Measurements from ENCODE around the gene TLL1.
A peak's percentile ranks its signal among the peaks of the same experiment; 100 is the strongest.

TLL1 gene

DNA sequence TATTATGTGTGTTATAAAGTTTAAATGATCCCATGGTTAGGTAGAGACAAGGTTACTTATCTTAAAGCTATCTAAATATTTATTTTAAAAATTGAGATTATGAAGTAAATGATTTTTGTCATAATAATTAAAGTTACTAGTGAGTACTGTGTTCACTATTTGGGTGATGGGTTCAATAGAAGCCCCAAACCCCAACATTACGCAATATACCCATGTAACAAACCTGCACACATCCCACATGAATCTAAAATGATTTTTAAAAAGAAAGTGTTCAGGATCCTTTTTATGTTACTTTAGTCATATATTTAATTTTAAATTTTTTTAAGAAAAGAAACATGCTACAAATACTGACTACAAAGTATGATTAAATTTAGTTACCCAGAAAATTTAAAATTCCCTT, 193.9 kb downstream of the TLL1 start:
- DNase-seq = no peak

DNA sequence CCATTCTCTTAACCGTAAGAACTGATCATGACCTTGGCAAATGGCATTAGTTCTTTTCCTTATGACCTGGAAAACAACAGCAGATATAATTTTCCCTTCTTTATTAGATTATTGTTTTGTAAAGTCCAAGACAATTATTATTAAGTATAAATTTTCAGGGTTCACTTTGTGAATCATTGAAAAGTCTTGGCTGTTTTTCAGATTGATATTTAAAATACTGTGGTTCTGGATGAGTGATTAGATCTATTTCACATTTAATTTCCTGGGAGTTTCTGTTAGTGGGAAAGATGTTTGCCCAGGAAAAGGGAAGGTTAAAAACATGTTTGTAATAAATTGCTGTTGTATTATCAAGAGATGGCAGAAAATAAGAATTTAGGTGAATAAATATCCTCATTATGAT, 194.9 kb downstream of the TLL1 start:
- DNase-seq = no peak

DNA sequence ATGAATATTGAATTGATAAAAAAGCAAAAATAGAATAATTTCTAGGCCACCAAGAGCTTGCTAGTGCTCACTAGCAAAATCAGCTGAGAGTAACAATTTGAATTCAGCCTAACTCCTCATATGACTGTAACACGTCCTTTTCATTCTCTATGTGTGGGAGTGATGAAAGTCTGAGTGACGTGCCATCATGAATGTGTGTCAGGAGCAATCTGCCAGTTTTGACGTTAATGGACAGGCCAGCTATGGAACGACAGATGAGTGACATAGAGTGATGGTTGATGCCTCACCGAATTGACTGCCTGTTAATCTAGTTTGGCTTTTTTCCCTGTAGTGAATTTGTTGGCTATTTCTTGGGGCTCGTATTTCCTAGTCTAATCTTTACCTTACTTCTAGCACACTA, 200.7 kb downstream of the TLL1 start:
- DNase-seq = no peak

DNA sequence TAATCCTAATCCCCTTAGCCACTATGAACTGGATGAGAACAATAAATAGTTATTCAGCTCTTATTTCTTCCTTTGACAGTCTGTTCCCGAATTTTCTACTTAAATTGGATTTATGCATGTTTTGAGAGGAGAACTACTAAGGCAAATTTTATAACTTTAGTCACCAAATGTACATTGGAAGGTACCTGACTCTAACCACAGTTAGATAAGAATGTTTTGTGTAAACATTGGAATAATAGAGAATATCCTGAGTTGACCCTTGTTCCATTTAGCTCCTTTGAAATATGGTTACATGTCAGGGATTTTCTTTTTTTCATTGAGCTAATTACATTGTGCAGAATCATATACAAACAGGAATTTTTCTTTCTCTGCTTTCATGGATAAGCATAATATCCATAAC, 202.6 kb downstream of the TLL1 start:
- no peak for DNase-seq

DNA sequence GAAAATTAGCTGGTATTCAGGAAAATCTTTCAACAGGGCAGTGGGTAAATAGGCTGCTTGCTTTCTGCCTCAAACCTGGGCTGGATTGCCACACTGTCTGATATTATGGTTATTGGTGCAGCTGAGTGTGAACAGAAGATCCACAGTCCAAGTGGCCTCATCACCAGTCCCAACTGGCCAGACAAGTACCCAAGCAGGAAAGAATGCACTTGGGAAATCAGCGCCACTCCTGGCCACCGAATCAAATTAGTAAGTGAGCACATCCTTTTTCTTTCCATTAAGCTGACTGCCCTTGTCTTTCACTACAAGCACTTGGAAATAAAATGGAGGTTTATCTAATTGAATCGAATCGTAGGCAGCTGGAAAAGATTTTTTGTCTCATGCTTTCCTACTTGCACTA, 204.7 kb downstream of the TLL1 start:
- DNase-seq = no peak

DNA sequence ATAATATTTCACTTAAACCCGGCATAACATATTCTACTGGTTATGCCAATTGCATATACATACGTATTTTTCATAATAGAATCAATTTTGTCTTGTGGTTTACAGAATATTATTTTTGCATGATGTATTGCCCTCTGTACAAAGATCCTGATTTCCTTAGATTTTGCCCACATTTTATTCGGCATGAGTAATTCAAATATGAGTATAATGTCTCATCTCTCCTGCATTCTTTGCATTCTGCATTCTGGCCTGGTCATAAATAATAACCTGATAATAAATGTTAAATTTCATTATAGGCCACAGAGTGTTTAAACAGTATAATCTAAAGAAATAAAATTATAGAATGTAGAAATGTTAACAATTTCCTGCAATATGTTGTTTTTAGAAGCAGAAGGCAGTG, 205.3 kb downstream of the TLL1 start:
- DNase-seq = no peak

DNA sequence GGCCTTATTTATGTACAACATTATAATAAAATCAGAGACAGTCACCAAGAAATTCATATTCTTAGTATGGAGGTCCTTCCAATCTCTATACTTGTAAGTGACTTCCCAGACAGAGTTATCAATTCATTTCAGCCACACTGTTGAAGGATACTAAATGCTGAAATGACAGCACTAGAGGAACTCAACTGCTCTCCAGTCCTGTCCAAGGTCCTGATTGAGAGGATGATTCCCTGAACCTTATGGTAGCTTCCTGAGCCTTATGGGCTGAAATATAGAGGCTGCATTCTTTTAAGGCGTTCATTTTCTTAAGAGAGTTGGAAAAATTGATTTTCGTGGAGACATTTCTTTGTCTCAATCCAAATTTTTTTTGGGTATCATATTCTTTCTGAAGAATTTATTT, 205.9 kb downstream of the TLL1 start:
- DNase-seq = no peak

DNA sequence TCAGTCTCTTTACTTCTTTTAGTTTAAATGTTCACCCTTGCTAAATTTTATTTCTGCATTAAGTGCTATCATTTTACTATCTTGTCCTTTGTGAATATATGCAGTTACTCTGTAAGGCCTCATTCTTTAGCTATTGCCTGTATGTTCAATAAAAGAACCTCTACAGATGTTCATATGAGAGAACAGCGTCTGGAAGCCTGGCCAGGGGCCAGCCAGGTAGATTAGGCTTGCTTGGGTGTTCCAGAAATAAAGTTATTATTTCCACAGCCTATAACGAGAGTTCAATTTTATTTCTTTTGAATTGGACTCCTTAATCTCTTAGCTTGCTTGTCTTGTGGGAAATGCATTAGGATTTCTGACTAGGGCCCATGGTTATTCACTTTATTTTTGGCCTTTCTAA, 214.5 kb downstream of the TLL1 start:
- DNase-seq = no peak

DNA sequence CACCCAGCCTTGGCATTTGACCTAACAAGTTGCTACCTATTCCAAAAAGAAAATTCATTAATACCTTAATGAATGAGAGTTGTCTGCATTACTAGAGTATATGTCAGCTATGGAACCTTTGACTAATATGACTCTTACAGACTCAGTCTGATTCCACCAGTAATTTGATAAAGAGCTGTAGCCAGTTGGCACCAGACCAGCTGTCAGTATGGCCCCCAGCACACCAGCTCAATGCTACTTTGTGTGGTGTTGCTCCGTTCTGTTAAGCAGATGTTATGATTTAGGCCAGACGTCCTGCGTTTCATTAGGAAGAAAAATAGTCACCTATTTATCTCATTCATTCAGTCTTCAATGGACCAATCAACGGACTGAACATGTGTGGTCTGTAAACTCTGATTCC, 215.5 kb downstream of the TLL1 start:
- DNase-seq = no peak

DNA sequence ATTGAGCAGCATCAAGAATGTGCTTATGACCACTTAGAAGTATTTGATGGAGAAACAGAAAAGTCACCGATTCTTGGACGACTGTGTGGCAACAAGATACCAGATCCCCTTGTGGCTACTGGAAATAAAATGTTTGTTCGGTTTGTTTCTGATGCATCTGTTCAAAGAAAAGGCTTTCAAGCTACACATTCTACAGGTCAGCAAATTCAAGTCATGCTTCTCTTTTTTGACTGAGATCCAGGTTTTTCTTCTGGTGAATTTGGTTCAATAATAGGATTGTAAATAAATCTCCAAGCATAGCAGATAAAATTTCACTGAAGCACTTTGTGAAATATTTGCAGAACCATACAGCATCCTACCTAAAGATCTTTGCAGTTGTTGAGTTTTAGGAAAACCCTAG, 218.1 kb downstream of the TLL1 start:
- DNase-seq = no peak

DNA sequence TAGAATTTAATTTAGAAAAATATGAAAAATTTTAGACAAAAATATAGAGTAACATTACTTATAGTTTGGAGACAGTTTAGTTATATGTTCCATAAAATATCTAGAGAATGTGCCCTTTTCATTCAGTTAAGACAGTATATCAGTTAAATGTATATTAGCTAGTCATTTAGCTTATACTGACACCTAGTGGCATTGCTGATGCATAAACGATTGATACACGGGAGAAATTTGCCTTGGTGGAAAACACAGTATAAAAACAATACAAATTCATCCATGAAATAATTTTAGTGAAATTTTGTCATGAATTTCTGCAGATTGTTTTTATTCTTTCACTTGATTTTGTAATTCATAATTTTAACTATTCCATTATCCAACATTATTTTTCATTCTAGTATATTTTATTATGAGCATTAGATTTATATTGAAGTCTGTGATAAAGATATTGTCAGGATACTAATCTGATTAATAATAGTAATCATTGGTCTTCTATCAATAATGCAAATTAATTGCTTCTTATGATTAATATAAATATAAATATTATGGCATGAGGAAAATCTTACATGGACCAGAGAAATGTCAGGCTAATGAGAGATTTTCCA, 219.0 kb downstream of the TLL1 start:
- DNase-seq = peak; percentile 11

DNA sequence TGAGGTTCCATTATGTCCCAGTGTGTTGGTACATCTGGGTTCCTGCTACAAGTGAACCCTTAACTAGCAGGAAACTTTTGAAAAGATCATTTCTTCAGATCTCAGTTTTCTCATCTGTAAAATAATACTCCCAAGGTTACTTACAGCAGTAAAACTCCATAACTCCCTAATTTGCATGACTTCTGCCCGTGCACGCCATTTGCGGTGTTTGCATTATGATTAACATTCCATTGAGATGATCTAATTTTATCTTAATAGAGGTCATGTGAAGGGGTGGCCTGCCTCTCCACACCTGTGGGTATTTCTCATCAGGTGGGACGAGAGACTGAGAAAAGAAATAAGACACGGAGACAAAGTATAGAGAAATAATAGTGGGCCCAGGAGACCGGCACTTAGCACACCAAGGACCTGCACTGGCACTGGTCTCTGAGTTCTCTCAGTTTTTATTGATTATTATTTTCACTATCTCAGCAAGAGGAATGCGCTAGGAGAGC, 219.8 kb downstream of the TLL1 start:
- no peak for DNase-seq

DNA sequence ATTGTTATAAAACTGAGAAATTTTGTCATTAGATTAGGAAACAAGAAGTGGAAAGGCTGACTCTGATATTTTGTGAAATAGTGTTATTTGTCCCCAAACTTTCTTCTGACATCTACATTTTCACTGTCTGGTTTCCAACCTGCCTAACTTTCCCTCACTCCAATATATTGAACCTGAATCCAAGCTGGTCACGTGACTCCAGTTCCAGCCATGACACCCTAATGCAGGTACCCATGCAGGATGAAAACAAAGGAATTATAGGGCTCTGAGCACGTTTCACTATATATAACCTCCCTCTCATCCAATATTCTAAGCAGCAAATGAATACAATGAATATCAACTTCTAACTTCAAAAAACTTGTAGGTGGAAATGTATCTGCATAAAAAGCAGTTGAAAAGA, 231.6 kb downstream of the TLL1 start:
- no peak for DNase-seq

DNA sequence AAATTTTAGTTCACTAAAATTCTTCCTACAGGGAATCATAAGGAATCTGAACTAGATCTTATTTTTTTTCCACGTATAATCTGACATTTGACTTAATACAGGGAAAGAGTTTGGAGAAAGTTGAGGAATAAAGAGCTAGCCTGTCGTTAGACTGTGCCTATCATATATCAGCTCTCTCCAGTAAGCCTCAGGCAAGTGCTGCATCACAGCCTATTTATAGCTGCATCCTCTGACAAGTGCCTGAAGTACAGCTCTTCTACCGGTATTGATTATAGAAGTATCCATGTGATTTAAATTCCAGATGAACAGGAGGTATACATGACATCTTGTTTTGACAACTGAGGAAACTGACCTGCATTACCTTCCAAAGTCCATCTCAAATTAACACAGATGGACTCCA, 248.9 kb downstream of the TLL1 start:
- DNase-seq = no peak

DNA sequence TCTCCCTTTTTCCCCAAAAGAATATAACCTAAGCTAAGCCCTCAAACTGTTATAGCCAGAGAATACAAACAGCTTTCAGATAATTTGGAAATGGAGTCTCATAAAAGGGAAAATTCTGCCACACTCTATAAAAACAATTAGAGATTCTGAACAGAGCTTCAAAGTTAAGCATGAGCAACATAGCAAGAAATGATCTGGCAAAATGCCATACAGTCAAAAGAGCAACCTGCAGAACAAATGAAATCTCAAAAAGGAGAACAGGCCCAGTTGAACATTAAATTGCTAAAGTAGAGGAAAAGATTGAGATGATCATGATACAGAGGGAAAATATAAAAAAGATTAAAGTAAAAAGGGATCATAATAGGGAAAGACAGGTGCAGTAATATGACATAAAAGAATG, 250.5 kb downstream of the TLL1 start:
- DNase-seq = no peak

DNA sequence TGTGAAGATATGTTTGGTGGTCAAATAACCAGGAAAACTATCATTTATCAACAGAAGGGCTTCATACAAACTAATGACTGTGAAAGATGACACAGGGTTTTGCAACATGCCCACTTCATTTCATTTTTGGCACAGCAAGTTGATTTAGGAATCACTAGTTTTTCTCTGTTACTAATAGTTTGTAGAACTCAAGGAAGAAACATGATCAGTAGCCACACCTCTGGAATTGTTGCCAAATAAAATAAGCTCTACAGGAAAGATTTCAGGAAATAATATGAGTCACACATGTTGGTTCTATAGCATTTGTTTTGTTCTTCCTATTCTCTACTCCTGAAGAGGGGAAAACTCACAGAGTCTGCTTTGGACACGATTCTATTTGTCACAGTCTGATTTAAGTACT, 255.4 kb downstream of the TLL1 start:
- DNase-seq = no peak

DNA sequence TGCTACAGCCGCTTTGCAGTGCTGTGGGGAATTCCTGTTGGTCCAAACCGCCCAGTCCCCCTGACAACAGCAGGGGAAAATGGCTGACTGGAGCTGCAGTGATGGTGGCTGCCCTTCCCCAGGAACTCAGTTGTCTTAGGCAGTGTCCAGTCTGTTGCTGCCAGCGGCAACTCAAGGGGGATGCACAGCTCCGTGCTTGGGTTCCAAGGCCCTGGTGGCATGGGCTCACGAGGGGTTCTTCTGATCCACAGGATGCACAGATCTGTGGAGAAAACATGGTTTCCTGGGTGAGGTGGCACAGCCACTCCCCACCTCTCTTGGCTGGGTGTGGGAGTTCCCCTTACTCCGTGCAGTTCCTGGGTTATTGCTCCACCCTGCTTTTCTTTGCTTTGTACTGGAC, 261.2 kb downstream of the TLL1 start:
- no peak for DNase-seq

DNA sequence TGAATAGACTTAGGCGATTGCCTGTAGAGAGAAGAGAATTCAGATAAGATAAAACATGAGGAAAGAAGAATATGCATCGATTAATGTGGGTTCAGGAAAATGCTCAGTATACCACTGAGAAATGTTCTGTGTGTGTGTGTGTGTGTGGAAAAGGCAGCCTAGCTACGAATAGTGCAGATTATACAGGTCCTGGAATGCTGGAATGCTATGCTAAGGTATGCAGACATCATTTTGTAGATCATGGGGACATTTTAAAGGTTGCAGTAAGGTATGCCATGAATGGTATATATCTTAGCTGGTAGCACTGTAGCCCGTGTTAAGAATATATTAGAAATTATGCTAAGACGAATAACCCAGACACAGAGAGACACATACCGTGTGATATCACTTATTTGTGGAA, 267.9 kb downstream of the TLL1 start:
- DNase-seq = no peak

DNA sequence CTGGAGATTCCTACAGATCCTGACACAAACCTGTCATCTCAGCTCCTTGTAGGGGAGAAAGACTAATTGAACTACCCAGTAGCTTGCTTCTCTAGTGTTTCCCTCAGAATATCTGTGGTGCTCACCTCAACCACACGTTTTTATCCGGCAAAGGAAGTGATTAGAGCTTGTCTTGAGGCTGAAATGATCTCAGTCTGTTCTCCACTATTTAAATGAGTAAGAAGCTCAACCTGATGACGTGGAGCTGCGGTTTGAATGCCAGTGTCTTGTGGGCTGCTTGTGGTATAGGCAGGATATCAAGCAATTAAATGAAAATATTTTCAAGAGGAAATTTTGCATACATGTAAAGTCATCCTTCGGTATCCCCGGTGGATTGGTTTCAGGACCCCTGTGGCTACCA, 270.2 kb downstream of the TLL1 start:
- DNase-seq = no peak

DNA sequence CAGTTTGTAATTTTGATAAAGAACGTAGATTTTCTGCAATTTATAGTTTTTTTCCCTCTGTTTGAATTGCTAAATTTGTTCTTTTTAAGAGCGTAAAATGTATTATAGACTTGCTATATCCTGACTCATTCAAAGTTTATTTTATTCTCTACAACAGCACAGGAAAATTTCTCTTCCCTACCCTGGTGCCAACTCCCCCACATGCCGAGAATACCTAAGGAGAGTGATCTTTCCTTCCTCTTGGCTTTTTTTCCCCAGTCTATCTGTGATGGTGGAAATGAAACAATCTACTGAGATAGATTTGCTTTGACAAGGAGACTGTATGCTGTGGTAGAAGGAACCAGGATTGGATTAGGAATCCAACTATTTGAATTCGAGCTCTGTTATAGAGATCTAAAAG, 271.6 kb downstream of the TLL1 start:
- DNase-seq = no peak

DNA sequence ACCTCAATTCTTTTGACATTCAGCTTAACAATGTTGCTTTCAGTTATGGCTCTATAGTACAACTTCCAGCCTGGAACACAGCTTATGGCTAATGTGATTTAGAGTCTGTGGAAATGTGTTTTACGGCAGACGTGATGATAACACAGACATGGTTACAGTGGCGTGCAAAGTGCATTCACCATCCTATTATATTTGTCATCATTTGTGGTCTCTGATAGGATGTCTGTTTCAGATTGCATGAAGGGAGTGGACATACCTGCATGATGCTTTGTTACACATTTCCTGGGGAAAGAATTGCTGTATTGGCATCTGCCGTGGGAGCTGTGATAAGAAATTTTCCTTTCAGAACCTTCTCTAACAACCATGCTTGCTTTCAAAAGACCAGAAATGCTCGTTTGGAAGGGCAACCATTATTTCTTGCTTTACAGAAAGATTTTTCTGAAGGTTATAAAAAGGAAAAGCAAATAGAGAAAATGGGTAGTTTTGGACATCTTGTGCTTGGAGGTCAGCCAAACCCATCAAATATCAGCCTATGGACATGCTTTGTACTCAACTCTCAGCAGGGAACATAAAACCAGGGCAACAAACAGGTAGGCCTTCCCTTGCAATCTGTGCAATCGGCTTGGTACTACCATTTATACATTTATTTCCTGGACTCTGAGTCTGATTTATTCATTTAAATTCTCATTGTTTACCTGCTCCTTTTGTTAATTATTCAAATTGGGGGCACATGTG, 273.9 kb downstream of the TLL1 start:
- DNase-seq = no peak
